H1 (cell line): ENCODE data around the gene SPIRE2. TPM values are rescaled to one million over a fixed set of nuclear protein-coding genes. Genes with fewer than 3 reads are reported as not detected.

Experiments used
- CTCF ChIA-PET: fragments of 300-600 bp; sonication (Branson Sonifier 250); formaldehyde crosslinking; loops from one replicate; lab custom pipeline; 2021; ENCODE audit not compliant: partially characterized antibody; lab: Charles Lee
- POLR2A ChIA-PET: fragments of 300-600 bp; sonication (Branson Sonifier 250); formaldehyde crosslinking; loops from one replicate; lab custom pipeline; 2021; ENCODE audit warnings: inconsistent platforms; ENCODE audit not compliant: partially characterized antibody; lab: Charles Lee
- DNase-seq, 2 experiments: peaks; one replicate each; pipeline versions ENCODE4 v3.0.0 to v3.0.0-alpha.2; 2010 to 2022; ENCODE audit warnings: low spot score in 2 of 2, low read depth in 1 of 2, mixed read lengths in 1 of 2
- FAIRE-seq: peaks from 2 replicates; lab custom pipeline; 2011; peaks lifted over from hg19 to GRCh38; lab: Jason Lieb, UNC
- H2AFZ ChIP-seq: 2 replicates; pipeline ENCODE4 v1.8.1; 2012; ENCODE audit warnings: low read length, inconsistent platforms
- H2AK5ac ChIP-seq: 2 replicates; pipeline ENCODE4 v1.6.1; 2013; ENCODE audit warnings: low read depth, low read length
- H2BK120ac ChIP-seq: replicated peaks from 2 replicates; pipeline ENCODE3; 2013; ENCODE audit warnings: low read depth, low read length, inconsistent platforms
- H2BK12ac ChIP-seq: 2 replicates; pipeline ENCODE4 v1.6.1; 2013; ENCODE audit warnings: low read depth, low read length
- H2BK15ac ChIP-seq: 2 replicates; pipeline ENCODE4 v1.6.1; 2013; ENCODE audit warnings: low read length
- H2BK20ac ChIP-seq: 2 replicates; pipeline ENCODE4 v1.6.1; 2013; ENCODE audit warnings: low read length
- H2BK5ac ChIP-seq: 2 replicates; pipeline ENCODE4 v1.6.1; 2013; ENCODE audit warnings: low read depth, low read length
- H3K14ac ChIP-seq: 2 replicates; pipeline ENCODE4 v1.6.1; 2013; ENCODE audit warnings: inconsistent platforms; ENCODE audit not compliant: insufficient read length
- H3K18ac ChIP-seq: 2 replicates; pipeline ENCODE4 v1.6.1; 2013; ENCODE audit warnings: low read length; ENCODE audit errors: extremely low read depth
- H3K23ac ChIP-seq: 2 replicates; pipeline ENCODE4 v1.6.1; 2013; ENCODE audit warnings: inconsistent platforms; ENCODE audit not compliant: insufficient read length
- H3K23me2 ChIP-seq: 2 replicates; pipeline ENCODE4 v1.6.1; 2013; ENCODE audit warnings: low read depth, low read length
- H3K27ac ChIP-seq: 2 replicates; pipeline ENCODE4 v1.6.1; 2011; ENCODE audit warnings: low read depth, low read length, inconsistent platforms
- H3K27me3 ChIP-seq, 4 experiments: replicated peaks in 1 of 4; 1 replicate in 1 of 4; 2 replicates in 3 of 4; pipeline versions ENCODE4 v1.6.1 to v1.8.1; 2011 to 2013; ENCODE audit warnings: low read length in 3 of 4, mild to moderate bottlenecking in 3 of 4, inconsistent platforms in 2 of 4, mixed read lengths in 2 of 4, moderate library complexity in 1 of 4; ENCODE audit not compliant: control insufficient read depth in 3 of 4, insufficient read depth in 3 of 4; ENCODE audit errors: extremely low read depth in 1 of 4
- H3K36me3 ChIP-seq, 4 experiments: 2 replicates each; pipeline versions ENCODE4 v1.6.1 to v1.8.1; 2011 to 2013; ENCODE audit warnings: mild to moderate bottlenecking in 4 of 4, low read length in 3 of 4, moderate library complexity in 2 of 4, control low read depth in 1 of 4, inconsistent platforms in 1 of 4; ENCODE audit not compliant: insufficient read depth in 4 of 4, control insufficient read depth in 2 of 4
- H3K4ac ChIP-seq: replicated peaks from 2 replicates; pipeline ENCODE3; 2013; ENCODE audit warnings: low read length, low read depth, mixed read lengths, inconsistent platforms; ENCODE audit not compliant: insufficient read length
- H3K4me1 ChIP-seq, 4 experiments: replicated peaks in 1 of 4; 1 replicate in 1 of 4; 2 replicates in 3 of 4; pipeline versions ENCODE4 v1.6.1 to v1.8.1; 2011 to 2013; ENCODE audit warnings: low read length in 3 of 4, inconsistent platforms in 2 of 4, mixed read lengths in 1 of 4; ENCODE audit not compliant: insufficient read depth in 4 of 4, control insufficient read depth in 3 of 4
- H3K4me2 ChIP-seq, 2 experiments: 2 replicates each; pipeline versions ENCODE4 v1.6.1 to v1.8.1; 2011 to 2013; ENCODE audit warnings: low read depth in 2 of 2, low read length in 2 of 2, control low read depth in 1 of 2, inconsistent platforms in 1 of 2, mild to moderate bottlenecking in 1 of 2; ENCODE audit not compliant: insufficient read depth in 1 of 2
- H3K4me3 ChIP-seq, 4 experiments: fragments of 200-600, 300-600 bp in 1 of 4; sonication (generic), shearing (Covaris generic), sonication (Bioruptor Twin) in 1 of 4; 2 replicates each; pipeline versions ENCODE4 v1.5.1 to v1.8.1; 2011 to 2016; ENCODE audit warnings: low read length in 4 of 4, low read depth in 3 of 4, control low read depth in 2 of 4, inconsistent platforms in 2 of 4, mild to moderate bottlenecking in 2 of 4, mixed read lengths in 1 of 4, moderate library complexity in 1 of 4; ENCODE audit not compliant: insufficient read depth in 2 of 4; ENCODE audit errors: extremely low read depth in 1 of 4
- H3K56ac ChIP-seq: replicated peaks from 2 replicates; pipeline ENCODE3; 2013; ENCODE audit warnings: low read depth, mild to moderate bottlenecking, mixed read lengths, low read length, inconsistent platforms; ENCODE audit not compliant: insufficient read length
- H3K79me1 ChIP-seq: 2 replicates; pipeline ENCODE4 v1.6.1; 2013; ENCODE audit warnings: low read depth, low read length, control low read depth
- H3K79me2 ChIP-seq, 2 experiments: 2 replicates each; pipeline versions ENCODE4 v1.6.1 to v1.8.1; 2012 to 2013; ENCODE audit warnings: low read length in 2 of 2, mild to moderate bottlenecking in 2 of 2, inconsistent platforms in 1 of 2; ENCODE audit not compliant: insufficient read depth in 2 of 2, control insufficient read depth in 1 of 2
- H3K9ac ChIP-seq, 4 experiments: replicated peaks in 1 of 4; 1 replicate in 1 of 4; 2 replicates in 3 of 4; pipeline versions ENCODE4 v1.6.1 to v1.8.1; 2011 to 2013; ENCODE audit warnings: low read depth in 3 of 4, low read length in 3 of 4, control low read depth in 2 of 4, mild to moderate bottlenecking in 2 of 4, moderate library complexity in 2 of 4, inconsistent platforms in 1 of 4; ENCODE audit errors: extremely low read depth in 1 of 4
- H3K9me3 ChIP-seq, 2 experiments: 2 replicates each; pipeline versions ENCODE4 v1.6.1 to v1.8.1; 2012 to 2013; ENCODE audit warnings: mild to moderate bottlenecking in 2 of 2, moderate library complexity in 2 of 2, control low read depth in 1 of 2, inconsistent platforms in 1 of 2, low read depth in 1 of 2, low read length in 1 of 2, mixed read lengths in 1 of 2; ENCODE audit not compliant: insufficient read depth in 2 of 2
- H4K20me1 ChIP-seq, 2 experiments: replicated peaks in 1 of 2; 2 replicates each; pipeline versions ENCODE3 to v1.8.1; 2011 to 2013; ENCODE audit warnings: inconsistent platforms in 2 of 2, low read length in 2 of 2, mild to moderate bottlenecking in 1 of 2; ENCODE audit not compliant: insufficient read depth in 2 of 2, control insufficient read depth in 1 of 2
- H4K5ac ChIP-seq: 2 replicates; pipeline ENCODE4 v1.6.1; 2013; ENCODE audit warnings: low read length, low read depth, mixed read lengths, inconsistent platforms; ENCODE audit not compliant: insufficient read length
- H4K8ac ChIP-seq: 2 replicates; pipeline ENCODE4 v1.8.0; 2013; ENCODE audit warnings: mild to moderate bottlenecking, moderate library complexity, low read length, inconsistent platforms; ENCODE audit not compliant: insufficient read depth; ENCODE audit errors: extremely low read depth
- H4K91ac ChIP-seq: replicated peaks from 2 replicates; pipeline ENCODE3; 2013; ENCODE audit warnings: low read length, mixed read lengths, inconsistent platforms; ENCODE audit not compliant: insufficient read length
- ATF3 ChIP-seq: IDR thresholded peaks from 2 replicates; pipeline ENCODE4 v1.6.1; 2011; ENCODE audit warnings: low read depth, mild to moderate bottlenecking, low read length; ENCODE audit not compliant: insufficient read depth
- CBX8 ChIP-seq: fragments of 300-800, 300-1000 bp; sonication (generic); IDR thresholded peaks from 2 replicates; pipeline ENCODE4 v1.7.1; 2016; ENCODE audit warnings: low read depth, low read length, borderline replicate concordance
- CHD2 ChIP-seq: IDR thresholded peaks from 2 replicates; pipeline ENCODE4 v1.6.1; 2012; ENCODE audit warnings: low read length, improper control_type of control experiment
- CREB1 ChIP-seq: IDR thresholded peaks from 2 replicates; pipeline ENCODE4 v1.6.1; 2012; ENCODE audit warnings: inconsistent platforms
- EP300 ChIP-seq, 2 experiments: IDR thresholded peaks; 1 replicate in 1 of 2; 2 replicates in 1 of 2; pipeline ENCODE4 v1.6.1; 2011 to 2012; ENCODE audit warnings: low read depth in 2 of 2, low read length in 2 of 2, mild to moderate bottlenecking in 2 of 2, borderline replicate concordance in 1 of 2, inconsistent platforms in 1 of 2, moderate library complexity in 1 of 2
- KDM1A ChIP-seq: fragments of 200-600, 300-600 bp; sonication (generic); IDR thresholded peaks from 2 replicates; pipeline ENCODE4 v1.7.1; 2016; ENCODE audit warnings: mild to moderate bottlenecking, low read length, borderline replicate concordance
- POU5F1 ChIP-seq: IDR thresholded peaks from 2 replicates; pipeline ENCODE4 v1.6.1; 2011; ENCODE audit warnings: low read depth, mild to moderate bottlenecking, low read length, moderate library complexity
- RFX5 ChIP-seq: IDR thresholded peaks from 2 replicates; pipeline ENCODE4 v1.6.1; 2011; ENCODE audit warnings: low read depth, low read length, improper control_type of control experiment, borderline replicate concordance
- SAP30 ChIP-seq: fragments of 300-600 bp; sonication (generic); IDR thresholded peaks from 2 replicates; pipeline ENCODE4 v1.7.1; 2012; ENCODE audit warnings: low read length, moderate library complexity, mild to moderate bottlenecking, inconsistent platforms; ENCODE audit not compliant: insufficient read depth, insufficient replicate concordance
- TBP ChIP-seq: IDR thresholded peaks from 2 replicates; pipeline ENCODE4 v1.6.1; 2011; ENCODE audit warnings: low read depth, low read length, improper control_type of control experiment
- YY1 ChIP-seq: IDR thresholded peaks from 2 replicates; pipeline ENCODE4 v1.6.1; 2011; ENCODE audit warnings: low read depth, mild to moderate bottlenecking, low read length
- WGBS, 2 experiments: shearing (Covaris generic) in 1 of 2; methylation state at CpG; one replicate each; pipeline versions ENCODE4 v1.1.6 to v1.1.7; 2013 to 2015; ENCODE audit warnings: low lambda C conversion rate in 2 of 2, mixed read lengths in 2 of 2, inconsistent platforms in 1 of 2, low coverage in 1 of 2, missing lambda C conversion rate in 1 of 2; ENCODE audit not compliant: insufficient replicate concordance in 2 of 2, insufficient coverage in 1 of 2, insufficient read length in 1 of 2; ENCODE audit errors: extremely low coverage in 1 of 2, missing lambda C conversion rate in 1 of 2; 5-methylcytosine and 5-hydroxymethylcytosine counted together
- polyA plus RNA-seq, 7 experiments: library from polyadenylated mRNA; depleted of rRNA in 3 of 7; stranded (reverse) in 5 of 7; unstranded in 2 of 7; fragments of >200 nt in 5 of 7; fragments of 200-250 nt in 2 of 7; gene quantifications; 1 replicate in 5 of 7; 2 replicates in 1 of 7; 4 replicates in 1 of 7; pipeline versions ENCODE4 v1.2.1 to v1.2.3, GENCODE V29; 2011 to 2013; ENCODE audit warnings: missing spikeins in 2 of 7, mixed read lengths in 2 of 7
- total RNA-seq: library from RNA; stranded (reverse); fragmentation: NEBNext Ultra II Directional; extraction: Animal tissue kit (Norgen Biotek cat#: 25700); gene quantifications from 2 replicates; pipeline ENCODE4 v1.2.1, GENCODE V29; 2021

Gene SPIRE2
- total and polyA plus RNA-seq, 2 of the 8 experiments (the other 6 are each of a cell fraction or from before 2014, with no cell fraction given), result 7.4 to 15.4 TPM

GRCh38 chr16:89843409-89844350, 15.4 kb downstream of the SPIRE2 start:
- POLR2A ChIA-PET, result interaction anchor here (1.0 to 4.8 kb wide), 3 partner anchors 11 to 30 kb away, joined by 3 to 16 read pairs (median 3); partner anchors contain the start of genes SPIRE2 and TCF25
- no peak for DNase-seq
- TF ChIP-seq CBX8 (no peak), TBP (no peak), CHD2 (no peak), SAP30 (no peak), EP300 (IDR thresholded peaks at IDR 0.05; ENCODE audit: borderline replicate concordance in 1 of 2, low read depth in 2 of 2, low read length in 2 of 2) (no peak), ATF3 (no peak), CREB1 (no peak), POU5F1 (no peak), KDM1A (no peak), YY1 (no peak), RFX5 (no peak)

More at GRCh38 chr16:89843409-89844350, 15.4 kb downstream of the SPIRE2 start:
- Histone ChIP-seq H2BK5ac (no peak overlapping the region), H2AFZ (no peak overlapping the region), H3K9ac (no peak overlapping the region), H3K4me3 (no peak overlapping the region), H3K56ac (no peak overlapping the region), H4K5ac (no peak overlapping the region), H3K27me3 (no peaks in the 10 kb centered on the region), H3K79me1 (no peaks in the 10 kb centered on the region), H3K79me2 (no peaks in the 10 kb centered on the region), H3K36me3 (no peaks in the 10 kb centered on the region), H2AK5ac (no peak overlapping the region), H3K14ac (no peak overlapping the region), H3K23me2 (no peaks in the 10 kb centered on the region), H4K20me1 (no peaks in the 10 kb centered on the region), H3K9me3 (no peaks in the 10 kb centered on the region), H2BK20ac (no peak overlapping the region), H2BK15ac (no peak overlapping the region), H3K23ac (no peak overlapping the region), H4K8ac (no peak overlapping the region), H3K4ac (no peak overlapping the region), H3K27ac (no peak overlapping the region), H3K18ac (no peak overlapping the region), H4K91ac (no peak overlapping the region), H3K4me1 (peaks cover 0 to 6% (median 1%) of the 10 kb centered on the region in 4 experiments; a peak in 2 of 7 replicates), H2BK12ac (no peak overlapping the region), H2BK120ac (no peak overlapping the region), H3K4me2 (no peak overlapping the region)
- WGBS, 2 experiments, result 87% methylated on average over 18 of the region's 20 CpGs; no CpG with 5 or more reads in 1 of the 2 experiments
- CTCF ChIA-PET, result interaction anchor here (0.8 to 3.6 kb wide), 3 partner anchors 16 to 51 kb away, joined by 3 to 18 read pairs (median 12); no protein-coding TSS in a partner anchor
- FAIRE-seq, result no peak
